Heart left ventricle (tissue), 13 donors: ENCODE results near the gene RAB3A.

Experiments used
- CTCF ChIP-seq, 12 donors: fragments of 200-600 bp; sonication (generic) in 4 of 12; IDR thresholded peaks; one replicate each; pipeline versions ENCODE4 v1.5.0 to v1.8.0; 2018 to 2022; ENCODE audit warnings: antibody characterized with exemption in 12 of 12, mild to moderate bottlenecking in 5 of 12
- POLR2A ChIP-seq, 2 donors: fragments of 450-650 bp; IDR thresholded peaks; one replicate each; pipeline ENCODE4 v1.6.1; 2017; ENCODE audit warnings: antibody characterized with exemption in 2 of 2, mild to moderate bottlenecking in 2 of 2, moderate library complexity in 2 of 2
- donor health status: ischemic (EF 13 %, LVEDD 7.1; RV severe dilation, severe dysfunction).
- donor health status: DM: no; HTN: yes; CAD: no.
- donor health status: DM: no; HTN: no; CAD: no.
- donor health status: ischemic (EF 25% LVEDD 6.9; RV normal size, moderate dysfunction).
- donor health status: ischemic (EF 25% LVEDD 5.7; RV mildly dilated, moderate dysfunction).
- donor health status: ischemic (EF 35%, LVEDD 5.7; RV mildly dilated, moderate dysfunction).
- donor health status: nonischemic (EF 11% LVEDD 7.7; RV severe dilation, severe dysfunction).
- donor health status: DM: yes; HTN: yes; CAD: no.
- donor health status: PGD.
- donor health status: ischemic (EF 29% LVEDD 5.4; RV normal size, mild dysfunction).
- donor health status: nonischemic (EF 23%, LVEDD 6.1; RV moderate dilation, normal function).

- TF ChIP-seq CTCF (IDR thresholded peaks at IDR 0.05) (no peak), POLR2A (IDR thresholded peaks at IDR 0.05) (no peak)
Measured at GRCh38 chr19:18173054-18173571, 30.7 kb downstream of the RAB3A start.
